CD4-positive, alpha-beta T cell treated with Interleukin-6 at 100 ng/mL for 8 hours (primary cell): ENCODE measurements around the gene HNF1A.

ENCODE experiments used
- DNase-seq: peaks from one replicate; pipeline ENCODE4 v3.0.0-alpha.2; 2020; ENCODE audit warnings: mixed read lengths, low spot score

Gene HNF1A

DNA sequence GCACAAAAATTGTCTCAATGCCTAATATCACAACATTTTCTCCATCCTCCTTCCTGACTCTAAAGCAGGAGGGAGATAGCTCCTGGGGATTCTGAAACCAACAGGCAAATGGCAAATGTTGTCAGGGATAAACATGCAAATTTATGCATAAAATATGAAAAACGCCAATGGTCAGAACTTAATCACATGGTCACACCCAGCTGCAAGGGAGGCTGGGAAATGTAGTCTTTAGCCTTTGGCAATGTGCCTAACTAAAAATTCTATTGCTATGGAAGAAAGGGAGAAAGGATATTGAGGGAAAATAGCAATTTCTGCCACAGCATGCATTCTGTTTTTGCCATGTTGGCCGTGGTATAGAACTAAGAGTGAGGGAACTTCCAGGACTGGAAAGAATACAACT is 72.4 kb downstream of the HNF1A start:
- DNase-seq, result no peak
